Measurements from ENCODE around the gene FAM83F. TPM values are rescaled to one million over a fixed set of nuclear protein-coding genes. Genes with fewer than 3 reads are reported as not detected.

Gene FAM83F
- polyA plus RNA-seq, 2 of the 4 experiments (the other 2 are of a cell fraction) = not detected

DNA sequence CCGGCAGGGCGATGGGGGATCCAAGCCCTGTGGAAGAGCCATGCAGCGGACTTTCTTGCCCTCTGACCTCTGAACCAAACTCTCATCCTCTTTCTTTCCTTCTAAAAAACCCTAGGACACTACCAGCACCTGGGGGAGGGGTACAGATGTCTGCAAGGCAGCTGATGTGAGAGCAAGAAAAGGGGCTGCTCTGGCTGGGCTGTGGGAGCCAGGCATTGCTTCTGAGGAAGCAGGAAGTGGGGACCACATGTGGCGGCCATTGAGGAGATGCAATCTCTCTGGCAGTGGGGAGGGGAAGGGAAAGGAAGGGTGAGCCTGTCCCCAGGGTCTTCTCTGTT lies 36.0 kb downstream of the FAM83F start:
- CTCF ChIA-PET = interaction anchor here (1.0 to 28.4 kb wide), 3 partner anchors 14 to 536 kb away, joined by 3 to 899 read pairs (median 3); partner anchors contain the start of gene RPS19BP1
- no peak for FAIRE-seq
- no peak for ATAC-seq

DNA sequence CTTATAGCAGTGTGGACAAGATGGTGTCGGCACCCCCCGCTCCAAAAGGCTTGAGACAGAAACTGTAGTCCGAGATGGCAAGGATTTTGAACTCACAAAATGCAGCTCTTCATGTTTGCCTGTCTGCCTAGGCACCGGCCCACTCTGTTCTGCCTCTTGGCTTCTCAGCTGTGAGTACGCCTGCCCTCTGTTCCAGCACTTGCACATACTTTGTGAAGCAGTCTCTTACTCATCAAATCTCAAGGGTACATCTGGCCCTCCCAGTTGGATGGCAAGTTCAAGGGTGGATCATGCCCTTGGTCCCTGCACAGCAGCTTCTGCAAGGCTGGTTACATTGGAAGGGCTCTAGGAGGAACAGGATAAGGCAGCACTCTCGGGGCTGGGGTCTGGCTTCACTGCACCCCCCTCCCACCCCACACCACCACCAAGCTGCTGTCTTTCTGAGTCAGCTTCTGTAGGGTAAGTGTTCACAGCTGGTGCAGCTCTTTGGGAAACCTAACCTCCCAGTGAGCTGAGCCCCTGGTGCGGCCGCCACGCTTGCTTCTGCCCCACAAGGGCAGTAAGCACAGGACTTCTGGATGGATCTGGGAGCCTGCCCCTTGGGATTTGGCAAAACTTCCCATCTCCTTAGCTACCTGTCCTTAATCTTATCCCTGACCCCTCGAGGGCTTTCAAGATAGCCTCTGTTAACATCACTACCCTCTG lies 37.2 kb downstream of the FAM83F start:
- Histone ChIP-seq H3K9me3 (no peaks in the 10 kb centered on the region), H3K27ac (no peak overlapping the region), H3K4me2 (no peak overlapping the region), H3K4me1 (no peaks in the 10 kb centered on the region), H3K4me3 (no peak overlapping the region)
- FAIRE-seq (no peak), DNase-seq (ENCODE audit: low read depth in 1 of 2, low spot score in 1 of 2) (no peak), ATAC-seq (no peak)
- TF ChIP-seq HDAC2 (IDR thresholded peaks at IDR 0.05) (no peak), EP300 (IDR thresholded peaks at IDR 0.05) (no peak), JUN (IDR thresholded peaks at IDR 0.05) (no peak), FOSB (CRISPR knock-in tag; IDR thresholded peaks at IDR 0.05) (no peak), ZC3H11A (IDR thresholded peaks at IDR 0.05) (no peak), BHLHE40 (IDR thresholded peaks at IDR 0.05; ENCODE audit: low read depth, low read length) (no peak), POLR2A (IDR thresholded peaks at IDR 0.05; ENCODE audit: low read length) (no peak), CBX8 (IDR thresholded peaks at IDR 0.05) (no peak), CBX2 (IDR thresholded peaks at IDR 0.05; ENCODE audit: borderline replicate concordance, low read depth) (no peak), ESRRA (IDR thresholded peaks at IDR 0.05; ENCODE audit: borderline replicate concordance, low read length) (no peak), POLR2AphosphoS2 (conservative IDR thresholded peaks at IDR 0.05; ENCODE audit: low read length) (no peak), RNF2 (IDR thresholded peaks at IDR 0.05; ENCODE audit: borderline replicate concordance, low read depth) (no peak)
- TF ChIP-seq, protein P1, sequence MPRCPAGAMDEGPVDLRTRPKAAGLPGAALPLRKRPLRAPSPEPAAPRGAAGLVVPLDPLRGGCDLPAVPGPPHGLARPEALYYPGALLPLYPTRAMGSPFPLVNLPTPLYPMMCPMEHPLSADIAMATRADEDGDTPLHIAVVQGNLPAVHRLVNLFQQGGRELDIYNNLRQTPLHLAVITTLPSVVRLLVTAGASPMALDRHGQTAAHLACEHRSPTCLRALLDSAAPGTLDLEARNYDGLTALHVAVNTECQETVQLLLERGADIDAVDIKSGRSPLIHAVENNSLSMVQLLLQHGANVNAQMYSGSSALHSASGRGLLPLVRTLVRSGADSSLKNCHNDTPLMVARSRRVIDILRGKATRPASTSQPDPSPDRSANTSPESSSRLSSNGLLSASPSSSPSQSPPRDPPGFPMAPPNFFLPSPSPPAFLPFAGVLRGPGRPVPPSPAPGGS (IDR thresholded peaks at IDR 0.05) = no peak
- TF ChIP-seq, protein P2, sequence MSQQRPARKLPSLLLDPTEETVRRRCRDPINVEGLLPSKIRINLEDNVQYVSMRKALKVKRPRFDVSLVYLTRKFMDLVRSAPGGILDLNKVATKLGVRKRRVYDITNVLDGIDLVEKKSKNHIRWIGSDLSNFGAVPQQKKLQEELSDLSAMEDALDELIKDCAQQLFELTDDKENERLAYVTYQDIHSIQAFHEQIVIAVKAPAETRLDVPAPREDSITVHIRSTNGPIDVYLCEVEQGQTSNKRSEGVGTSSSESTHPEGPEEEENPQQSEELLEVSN (IDR thresholded peaks at IDR 0.05; ENCODE audit: borderline replicate concordance, low read depth) = no peak
- TF ChIP-seq, protein P3, sequence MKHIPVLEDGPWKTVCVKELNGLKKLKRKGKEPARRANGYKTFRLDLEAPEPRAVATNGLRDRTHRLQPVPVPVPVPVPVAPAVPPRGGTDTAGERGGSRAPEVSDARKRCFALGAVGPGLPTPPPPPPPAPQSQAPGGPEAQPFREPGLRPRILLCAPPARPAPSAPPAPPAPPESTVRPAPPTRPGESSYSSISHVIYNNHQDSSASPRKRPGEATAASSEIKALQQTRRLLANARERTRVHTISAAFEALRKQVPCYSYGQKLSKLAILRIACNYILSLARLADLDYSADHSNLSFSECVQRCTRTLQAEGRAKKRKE (CRISPR knock-in tag; IDR thresholded peaks at IDR 0.05; ENCODE audit: low read depth) = no peak
- TF ChIP-seq, protein P4, sequence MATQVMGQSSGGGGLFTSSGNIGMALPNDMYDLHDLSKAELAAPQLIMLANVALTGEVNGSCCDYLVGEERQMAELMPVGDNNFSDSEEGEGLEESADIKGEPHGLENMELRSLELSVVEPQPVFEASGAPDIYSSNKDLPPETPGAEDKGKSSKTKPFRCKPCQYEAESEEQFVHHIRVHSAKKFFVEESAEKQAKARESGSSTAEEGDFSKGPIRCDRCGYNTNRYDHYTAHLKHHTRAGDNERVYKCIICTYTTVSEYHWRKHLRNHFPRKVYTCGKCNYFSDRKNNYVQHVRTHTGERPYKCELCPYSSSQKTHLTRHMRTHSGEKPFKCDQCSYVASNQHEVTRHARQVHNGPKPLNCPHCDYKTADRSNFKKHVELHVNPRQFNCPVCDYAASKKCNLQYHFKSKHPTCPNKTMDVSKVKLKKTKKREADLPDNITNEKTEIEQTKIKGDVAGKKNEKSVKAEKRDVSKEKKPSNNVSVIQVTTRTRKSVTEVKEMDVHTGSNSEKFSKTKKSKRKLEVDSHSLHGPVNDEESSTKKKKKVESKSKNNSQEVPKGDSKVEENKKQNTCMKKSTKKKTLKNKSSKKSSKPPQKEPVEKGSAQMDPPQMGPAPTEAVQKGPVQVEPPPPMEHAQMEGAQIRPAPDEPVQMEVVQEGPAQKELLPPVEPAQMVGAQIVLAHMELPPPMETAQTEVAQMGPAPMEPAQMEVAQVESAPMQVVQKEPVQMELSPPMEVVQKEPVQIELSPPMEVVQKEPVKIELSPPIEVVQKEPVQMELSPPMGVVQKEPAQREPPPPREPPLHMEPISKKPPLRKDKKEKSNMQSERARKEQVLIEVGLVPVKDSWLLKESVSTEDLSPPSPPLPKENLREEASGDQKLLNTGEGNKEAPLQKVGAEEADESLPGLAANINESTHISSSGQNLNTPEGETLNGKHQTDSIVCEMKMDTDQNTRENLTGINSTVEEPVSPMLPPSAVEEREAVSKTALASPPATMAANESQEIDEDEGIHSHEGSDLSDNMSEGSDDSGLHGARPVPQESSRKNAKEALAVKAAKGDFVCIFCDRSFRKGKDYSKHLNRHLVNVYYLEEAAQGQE (IDR thresholded peaks at IDR 0.05) = no peak
- TF ChIP-seq, protein P5, sequence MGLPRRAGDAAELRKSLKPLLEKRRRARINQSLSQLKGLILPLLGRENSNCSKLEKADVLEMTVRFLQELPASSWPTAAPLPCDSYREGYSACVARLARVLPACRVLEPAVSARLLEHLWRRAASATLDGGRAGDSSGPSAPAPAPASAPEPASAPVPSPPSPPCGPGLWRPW (IDR thresholded peaks at IDR 0.05) = no peak
- TF ChIP-seq, protein P6, sequence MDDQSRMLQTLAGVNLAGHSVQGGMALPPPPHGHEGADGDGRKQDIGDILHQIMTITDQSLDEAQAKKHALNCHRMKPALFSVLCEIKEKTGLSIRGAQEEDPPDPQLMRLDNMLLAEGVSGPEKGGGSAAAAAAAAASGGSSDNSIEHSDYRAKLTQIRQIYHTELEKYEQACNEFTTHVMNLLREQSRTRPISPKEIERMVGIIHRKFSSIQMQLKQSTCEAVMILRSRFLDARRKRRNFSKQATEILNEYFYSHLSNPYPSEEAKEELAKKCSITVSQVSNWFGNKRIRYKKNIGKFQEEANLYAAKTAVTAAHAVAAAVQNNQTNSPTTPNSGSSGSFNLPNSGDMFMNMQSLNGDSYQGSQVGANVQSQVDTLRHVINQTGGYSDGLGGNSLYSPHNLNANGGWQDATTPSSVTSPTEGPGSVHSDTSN (IDR thresholded peaks at IDR 0.05) = no peak
- TF ChIP-seq, protein P7, sequence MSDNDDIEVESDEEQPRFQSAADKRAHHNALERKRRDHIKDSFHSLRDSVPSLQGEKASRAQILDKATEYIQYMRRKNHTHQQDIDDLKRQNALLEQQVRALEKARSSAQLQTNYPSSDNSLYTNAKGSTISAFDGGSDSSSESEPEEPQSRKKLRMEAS (IDR thresholded peaks at IDR 0.05) = no peak
- ChIA-PET POLR2A (no interaction called here), CTCF (interaction anchor here (0.6 to 28.4 kb wide), 6 partner anchors 7 to 1188 kb away, joined by 3 to 899 read pairs (median 4); partner anchors contain the start of gene RPS19BP1)
- 42% methylated on average over 7 of the region's 10 CpGs for WGBS (ENCODE audit: missing lambda C conversion rate)

More for the DNA sequence above, 36.0 kb downstream of the FAM83F start:
- TF ChIP-seq PHF8 (IDR thresholded peaks at IDR 0.05; ENCODE audit: borderline replicate concordance, low read depth) (no peak), MAFK (IDR thresholded peaks at IDR 0.05; ENCODE audit: partially characterized antibody) (no peak), BHLHE40 (IDR thresholded peaks at IDR 0.05; ENCODE audit: low read depth, low read length) (no peak), CEBPB (IDR thresholded peaks at IDR 0.05) (no peak), ZNF302 (CRISPR knock-in tag; IDR thresholded peaks at IDR 0.05) (no peak), RFX5 (IDR thresholded peaks at IDR 0.05) (no peak), NFE2L2 (conservative IDR thresholded peaks at IDR 0.05; ENCODE audit: low read length) (no peak), NR3C1 (IDR thresholded peaks at IDR 0.05) (no peak), SMC3 (IDR thresholded peaks at IDR 0.05) (no peak), HEYL (CRISPR knock-in tag; IDR thresholded peaks at IDR 0.05) (no peak), EHMT2 (IDR thresholded peaks at IDR 0.05; ENCODE audit: low read depth) (no peak), FOXS1 (CRISPR knock-in tag; IDR thresholded peaks at IDR 0.05) (no peak), EHF (CRISPR knock-in tag; IDR thresholded peaks at IDR 0.05) (no peak), MYC (IDR thresholded peaks at IDR 0.05; ENCODE audit: borderline replicate concordance, low read length) (no peak), POLR2A (IDR thresholded peaks at IDR 0.05; ENCODE audit: low read length) (no peak), CBX2 (IDR thresholded peaks at IDR 0.05; ENCODE audit: borderline replicate concordance, low read depth) (no peak), CHD2 (IDR thresholded peaks at IDR 0.05; ENCODE audit: low read length, partially characterized antibody) (no peak)
- TF ChIP-seq, protein P7 (IDR thresholded peaks at IDR 0.05) = no peak
- TF ChIP-seq, protein P8, sequence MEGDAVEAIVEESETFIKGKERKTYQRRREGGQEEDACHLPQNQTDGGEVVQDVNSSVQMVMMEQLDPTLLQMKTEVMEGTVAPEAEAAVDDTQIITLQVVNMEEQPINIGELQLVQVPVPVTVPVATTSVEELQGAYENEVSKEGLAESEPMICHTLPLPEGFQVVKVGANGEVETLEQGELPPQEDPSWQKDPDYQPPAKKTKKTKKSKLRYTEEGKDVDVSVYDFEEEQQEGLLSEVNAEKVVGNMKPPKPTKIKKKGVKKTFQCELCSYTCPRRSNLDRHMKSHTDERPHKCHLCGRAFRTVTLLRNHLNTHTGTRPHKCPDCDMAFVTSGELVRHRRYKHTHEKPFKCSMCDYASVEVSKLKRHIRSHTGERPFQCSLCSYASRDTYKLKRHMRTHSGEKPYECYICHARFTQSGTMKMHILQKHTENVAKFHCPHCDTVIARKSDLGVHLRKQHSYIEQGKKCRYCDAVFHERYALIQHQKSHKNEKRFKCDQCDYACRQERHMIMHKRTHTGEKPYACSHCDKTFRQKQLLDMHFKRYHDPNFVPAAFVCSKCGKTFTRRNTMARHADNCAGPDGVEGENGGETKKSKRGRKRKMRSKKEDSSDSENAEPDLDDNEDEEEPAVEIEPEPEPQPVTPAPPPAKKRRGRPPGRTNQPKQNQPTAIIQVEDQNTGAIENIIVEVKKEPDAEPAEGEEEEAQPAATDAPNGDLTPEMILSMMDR (IDR thresholded peaks at IDR 0.05) = no peak
- no peak for DNase-seq (ENCODE audit: low read depth in 1 of 2, low spot score in 1 of 2)
- 73% methylated on average over 4 of the region's 4 CpGs for WGBS (ENCODE audit: missing lambda C conversion rate)
- Histone ChIP-seq H3K27ac (no peak overlapping the region), H3K4me3 (no peak overlapping the region), H3K4me2 (no peak overlapping the region), H3K9me3 (no peaks in the 10 kb centered on the region), H3K4me1 (no peaks in the 10 kb centered on the region)
- POLR2A ChIA-PET = no interaction called here
